T-helper 2 cell treated with Interferon-gamma antibody and Interleukin-4, amounts not matched to agents 5 μg/mL and 100 μg/mL, for 36 hours (primary cell): Measurements from ENCODE around the gene CTXND1.

ENCODE experiments used
- DNase-seq: peaks from one replicate; pipeline ENCODE4 v3.0.0; 2021; ENCODE audit warnings: low spot score
- H3K27ac Mint-ChIP-seq: one replicate; pipeline ENCODE4 v1.8.0; 2021; ENCODE audit warnings: mild to moderate bottlenecking, mixed read lengths
- H3K27me3 Mint-ChIP-seq: one replicate; pipeline ENCODE4 v1.8.0; 2021; ENCODE audit warnings: low read depth, mixed read lengths
- H3K36me3 Mint-ChIP-seq: one replicate; pipeline ENCODE4 v1.8.0; 2021; ENCODE audit warnings: low read depth, mixed read lengths
- H3K4me1 Mint-ChIP-seq: one replicate; pipeline ENCODE4 v1.8.0; 2021; ENCODE audit warnings: low read depth, mixed read lengths
- H3K4me3 Mint-ChIP-seq: one replicate; pipeline ENCODE4 v1.8.0; 2022; ENCODE audit warnings: mild to moderate bottlenecking, moderate library complexity, mixed read lengths
- H3K9me3 Mint-ChIP-seq: one replicate; pipeline ENCODE4 v1.8.0; 2021; ENCODE audit warnings: mixed read lengths

Gene CTXND1

GRCh38 chr15:80177156-80177555, 74.9 kb downstream of the CTXND1 start:
- Mint-ChIP-seq H3K4me3 (no peak overlapping the region), H3K9me3 (no peaks in the 10 kb centered on the region), H3K27me3 (no peaks in the 10 kb centered on the region), H3K36me3 (peaks cover 14% of the 10 kb centered on the region), H3K27ac (no peak overlapping the region), H3K4me1 (no peaks in the 10 kb centered on the region)
- DNase-seq, result no peak

- Mint-ChIP-seq H3K4me3 (no peak overlapping the region), H3K36me3 (peaks cover 13% of the 10 kb centered on the region), H3K27ac (peak overlapping the region; percentile 64), H3K9me3 (no peaks in the 10 kb centered on the region), H3K27me3 (no peaks in the 10 kb centered on the region), H3K4me1 (no peaks in the 10 kb centered on the region)
- no peak for DNase-seq
Observed at GRCh38 chr15:80176443-80176842, 75.6 kb downstream of the CTXND1 start.

- no peak overlapping the region for H3K27ac Mint-ChIP-seq
- no peak for DNase-seq
- no peaks in the 10 kb centered on the region for H3K9me3 Mint-ChIP-seq
- H3K4me1 Mint-ChIP-seq, result no peaks in the 10 kb centered on the region
- H3K4me3 Mint-ChIP-seq, result no peak overlapping the region
- H3K36me3 Mint-ChIP-seq, result peaks cover 17% of the 10 kb centered on the region
- no peaks in the 10 kb centered on the region for H3K27me3 Mint-ChIP-seq
Observed at GRCh38 chr15:80175436-80175835, 76.6 kb downstream of the CTXND1 start.

GRCh38 chr15:80174017-80174746, 77.8 kb downstream of the CTXND1 start:
- no peak overlapping the region for H3K27ac Mint-ChIP-seq
- H3K4me1 Mint-ChIP-seq, result no peaks in the 10 kb centered on the region
- DNase-seq, result no peak
- H3K4me3 Mint-ChIP-seq, result no peak overlapping the region
- peaks cover 19% of the 10 kb centered on the region for H3K36me3 Mint-ChIP-seq
- H3K9me3 Mint-ChIP-seq, result no peaks in the 10 kb centered on the region
- H3K27me3 Mint-ChIP-seq, result no peaks in the 10 kb centered on the region

GRCh38 chr15:80173022-80173759, 78.8 kb downstream of the CTXND1 start:
- Mint-ChIP-seq H3K9me3 (no peaks in the 10 kb centered on the region), H3K27me3 (no peaks in the 10 kb centered on the region), H3K4me1 (no peaks in the 10 kb centered on the region), H3K36me3 (peaks cover 20% of the 10 kb centered on the region), H3K27ac (no peak overlapping the region), H3K4me3 (no peak overlapping the region)
- DNase-seq, result peak; percentile 55

- Mint-ChIP-seq H3K36me3 (peaks cover 22% of the 10 kb centered on the region), H3K27me3 (no peaks in the 10 kb centered on the region), H3K27ac (no peak overlapping the region), H3K4me3 (no peak overlapping the region), H3K4me1 (no peaks in the 10 kb centered on the region), H3K9me3 (no peaks in the 10 kb centered on the region)
- no peak for DNase-seq
Observed at GRCh38 chr15:80172401-80172800, 79.6 kb downstream of the CTXND1 start.

- H3K9me3 Mint-ChIP-seq, result no peaks in the 10 kb centered on the region
- no peak for DNase-seq
Observed at GRCh38 chr15:80171787-80172186, 80.2 kb downstream of the CTXND1 start.

GRCh38 chr15:80170596-80170995, 81.4 kb downstream of the CTXND1 start:
- H3K27ac Mint-ChIP-seq, result no peak overlapping the region
- H3K36me3 Mint-ChIP-seq, result peaks cover 18% of the 10 kb centered on the region
- H3K9me3 Mint-ChIP-seq, result no peaks in the 10 kb centered on the region
- H3K27me3 Mint-ChIP-seq, result no peaks in the 10 kb centered on the region
- DNase-seq, result no peak
- H3K4me3 Mint-ChIP-seq, result no peak overlapping the region
- H3K4me1 Mint-ChIP-seq, result no peaks in the 10 kb centered on the region

More at GRCh38 chr15:80171787-80172186, 80.2 kb downstream of the CTXND1 start:
- Mint-ChIP-seq H3K27me3 (no peaks in the 10 kb centered on the region), H3K4me1 (no peaks in the 10 kb centered on the region), H3K27ac (peak overlapping the region; percentile 10), H3K4me3 (no peak overlapping the region), H3K36me3 (peaks cover 19% of the 10 kb centered on the region)

GRCh38 chr15:80169768-80170357, 82.2 kb downstream of the CTXND1 start:
- H3K27me3 Mint-ChIP-seq, result no peaks in the 10 kb centered on the region
- no peaks in the 10 kb centered on the region for H3K4me1 Mint-ChIP-seq
- peaks cover 17% of the 10 kb centered on the region for H3K36me3 Mint-ChIP-seq
- H3K27ac Mint-ChIP-seq, result no peak overlapping the region
- H3K9me3 Mint-ChIP-seq, result no peaks in the 10 kb centered on the region
- H3K4me3 Mint-ChIP-seq, result no peak overlapping the region
- no peak for DNase-seq

GRCh38 chr15:80168421-80168820, 83.6 kb downstream of the CTXND1 start:
- no peak for DNase-seq
- Mint-ChIP-seq H3K4me1 (no peaks in the 10 kb centered on the region), H3K27ac (no peak overlapping the region), H3K36me3 (peaks cover 27% of the 10 kb centered on the region), H3K9me3 (no peaks in the 10 kb centered on the region), H3K27me3 (no peaks in the 10 kb centered on the region), H3K4me3 (no peak overlapping the region)

GRCh38 chr15:80167936-80168335, 84.1 kb downstream of the CTXND1 start:
- no peak overlapping the region for H3K4me3 Mint-ChIP-seq
- no peaks in the 10 kb centered on the region for H3K27me3 Mint-ChIP-seq
- no peaks in the 10 kb centered on the region for H3K9me3 Mint-ChIP-seq
- DNase-seq, result no peak
- H3K36me3 Mint-ChIP-seq, result peaks cover 28% of the 10 kb centered on the region
- no peak overlapping the region for H3K27ac Mint-ChIP-seq
- no peaks in the 10 kb centered on the region for H3K4me1 Mint-ChIP-seq

- Mint-ChIP-seq H3K4me3 (no peak overlapping the region), H3K36me3 (peaks cover 49% of the 10 kb centered on the region), H3K9me3 (no peaks in the 10 kb centered on the region), H3K27ac (no peak overlapping the region), H3K4me1 (peaks cover 19% of the 10 kb centered on the region), H3K27me3 (no peaks in the 10 kb centered on the region)
- no peak for DNase-seq
Observed at GRCh38 chr15:80163897-80164296, 88.1 kb downstream of the CTXND1 start.

GRCh38 chr15:80163217-80163616, 88.8 kb downstream of the CTXND1 start:
- no peak overlapping the region for H3K27ac Mint-ChIP-seq
- peaks cover 19% of the 10 kb centered on the region for H3K4me1 Mint-ChIP-seq
- H3K4me3 Mint-ChIP-seq, result no peak overlapping the region
- H3K9me3 Mint-ChIP-seq, result no peaks in the 10 kb centered on the region
- H3K27me3 Mint-ChIP-seq, result no peaks in the 10 kb centered on the region
- peaks cover 50% of the 10 kb centered on the region for H3K36me3 Mint-ChIP-seq
- no peak for DNase-seq

GRCh38 chr15:80162059-80162554, 89.9 kb downstream of the CTXND1 start:
- H3K4me3 Mint-ChIP-seq, result no peak overlapping the region
- no peaks in the 10 kb centered on the region for H3K27me3 Mint-ChIP-seq
- no peak for DNase-seq
- peaks cover 48% of the 10 kb centered on the region for H3K36me3 Mint-ChIP-seq
- peaks cover 19% of the 10 kb centered on the region for H3K4me1 Mint-ChIP-seq
- H3K27ac Mint-ChIP-seq, result no peak overlapping the region
- H3K9me3 Mint-ChIP-seq, result no peaks in the 10 kb centered on the region
